IPS-15b (cell line): ENCODE measurements around the gene UCN3.

Experiments used
- H3K27me3 ChIP-seq: one replicate; pipeline ENCODE4 v1.6.1; 2013; ENCODE audit warnings: low read length; ENCODE audit not compliant: control insufficient read depth, insufficient read depth
- H3K36me3 ChIP-seq: one replicate; pipeline ENCODE4 v1.6.1; 2013; ENCODE audit warnings: low read length; ENCODE audit not compliant: control insufficient read depth, insufficient read depth
- H3K4me1 ChIP-seq: one replicate; pipeline ENCODE4 v1.6.1; 2013; ENCODE audit warnings: mild to moderate bottlenecking, low read length; ENCODE audit not compliant: control insufficient read depth, insufficient read depth
- H3K4me3 ChIP-seq: one replicate; pipeline ENCODE4 v1.5.1; 2013; ENCODE audit warnings: low read depth, low read length
- H3K9ac ChIP-seq: one replicate; pipeline ENCODE4 v1.6.1; 2013; ENCODE audit warnings: low read depth, mild to moderate bottlenecking, low read length
- H3K9me3 ChIP-seq: one replicate; pipeline ENCODE4 v1.6.1; 2013; ENCODE audit warnings: mild to moderate bottlenecking, low read length; ENCODE audit not compliant: control insufficient read depth, insufficient read depth

UCN3 gene

DNA sequence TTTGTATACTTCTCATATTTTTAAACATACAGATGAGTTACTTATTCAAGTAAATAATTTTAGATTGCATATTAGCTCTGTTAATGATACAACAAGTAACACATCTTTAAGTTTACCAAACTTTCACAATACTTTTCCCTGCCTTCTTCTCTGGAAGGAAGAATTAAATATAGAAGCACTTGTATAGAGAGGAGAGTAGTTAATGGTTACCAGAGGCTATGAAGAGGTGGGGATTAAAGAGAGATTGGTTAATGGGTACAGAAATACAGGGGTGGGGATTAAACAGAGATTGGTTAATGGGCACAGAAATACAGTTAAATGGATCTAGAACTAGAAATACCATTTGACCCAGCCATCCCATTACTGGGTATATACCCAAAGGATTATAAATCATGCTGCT is 20.0 kb upstream of the UCN3 start:
- Histone ChIP-seq H3K27me3 (no peaks in the 10 kb centered on the region), H3K4me3 (no peak overlapping the region), H3K9ac (no peak overlapping the region), H3K4me1 (no peaks in the 10 kb centered on the region), H3K9me3 (no peaks in the 10 kb centered on the region), H3K36me3 (no peaks in the 10 kb centered on the region)

DNA sequence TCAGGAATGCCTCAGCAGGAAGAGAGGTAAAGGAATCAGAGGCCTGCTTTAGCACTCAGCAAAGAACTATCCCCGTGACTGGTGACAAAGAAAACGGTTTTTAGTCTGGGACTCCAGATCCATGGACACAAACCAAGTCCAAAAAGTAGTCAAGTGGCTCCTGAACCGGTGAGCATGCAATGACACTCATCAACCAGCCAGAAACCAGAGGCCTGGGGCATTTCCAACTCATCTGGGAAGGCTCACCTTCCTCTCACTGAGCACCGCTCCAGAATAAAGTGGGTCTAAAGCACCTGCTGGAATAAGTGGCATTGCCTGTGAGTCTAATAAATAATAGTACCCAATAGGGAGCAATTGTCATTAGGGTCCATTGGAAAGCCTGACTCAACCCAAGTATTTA is 17.9 kb upstream of the UCN3 start:
- H3K27me3 ChIP-seq: no peaks in the 10 kb centered on the region
- no peak overlapping the region for H3K9ac ChIP-seq
- H3K4me1 ChIP-seq: no peaks in the 10 kb centered on the region
- no peak overlapping the region for H3K4me3 ChIP-seq
- H3K9me3 ChIP-seq: no peaks in the 10 kb centered on the region
- H3K36me3 ChIP-seq: no peaks in the 10 kb centered on the region

DNA sequence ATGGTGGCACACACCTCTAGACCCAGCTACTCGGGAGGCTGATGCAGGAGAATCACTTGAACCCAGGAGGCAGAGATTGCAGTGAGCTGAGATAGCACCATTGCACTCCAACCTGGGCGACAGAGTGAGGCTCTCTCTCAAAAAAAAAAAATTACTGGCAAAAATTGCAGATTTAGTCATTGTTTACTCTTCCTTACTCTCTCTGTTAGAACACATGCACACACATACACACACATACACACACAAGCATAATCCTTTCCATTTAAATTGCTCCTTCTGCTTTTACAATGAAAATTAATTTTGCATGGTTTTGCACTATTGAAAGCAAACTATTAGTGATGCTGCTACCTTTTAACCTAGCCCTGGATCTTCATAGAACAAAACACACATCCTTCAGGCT is 15.4 kb upstream of the UCN3 start:
- Histone ChIP-seq H3K27me3 (no peaks in the 10 kb centered on the region), H3K9ac (no peak overlapping the region), H3K9me3 (no peaks in the 10 kb centered on the region), H3K4me3 (no peak overlapping the region), H3K36me3 (no peaks in the 10 kb centered on the region), H3K4me1 (no peaks in the 10 kb centered on the region)

DNA sequence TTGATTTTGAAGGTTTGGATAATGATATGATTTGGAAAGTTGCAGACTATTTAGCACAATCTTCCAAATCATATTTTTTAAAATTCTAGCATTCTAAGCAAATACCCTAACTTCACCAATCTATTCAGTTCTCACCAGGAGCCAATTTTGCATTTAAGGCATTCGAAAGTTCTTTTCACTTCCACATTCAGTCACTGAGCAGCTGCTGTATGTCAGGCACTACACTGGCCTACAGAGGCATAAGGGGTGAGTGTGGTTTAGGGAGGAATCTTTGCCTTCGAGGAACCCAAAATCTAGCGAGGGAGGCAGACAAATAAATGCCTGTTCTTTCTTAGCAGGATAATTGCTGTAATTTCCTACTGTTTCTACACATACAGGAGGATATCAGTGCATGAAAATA is 10.7 kb upstream of the UCN3 start:
- no peaks in the 10 kb centered on the region for H3K36me3 ChIP-seq
- no peak overlapping the region for H3K4me3 ChIP-seq
- no peaks in the 10 kb centered on the region for H3K4me1 ChIP-seq
- H3K9me3 ChIP-seq: no peaks in the 10 kb centered on the region
- H3K9ac ChIP-seq: no peak overlapping the region
- H3K27me3 ChIP-seq: no peaks in the 10 kb centered on the region

DNA sequence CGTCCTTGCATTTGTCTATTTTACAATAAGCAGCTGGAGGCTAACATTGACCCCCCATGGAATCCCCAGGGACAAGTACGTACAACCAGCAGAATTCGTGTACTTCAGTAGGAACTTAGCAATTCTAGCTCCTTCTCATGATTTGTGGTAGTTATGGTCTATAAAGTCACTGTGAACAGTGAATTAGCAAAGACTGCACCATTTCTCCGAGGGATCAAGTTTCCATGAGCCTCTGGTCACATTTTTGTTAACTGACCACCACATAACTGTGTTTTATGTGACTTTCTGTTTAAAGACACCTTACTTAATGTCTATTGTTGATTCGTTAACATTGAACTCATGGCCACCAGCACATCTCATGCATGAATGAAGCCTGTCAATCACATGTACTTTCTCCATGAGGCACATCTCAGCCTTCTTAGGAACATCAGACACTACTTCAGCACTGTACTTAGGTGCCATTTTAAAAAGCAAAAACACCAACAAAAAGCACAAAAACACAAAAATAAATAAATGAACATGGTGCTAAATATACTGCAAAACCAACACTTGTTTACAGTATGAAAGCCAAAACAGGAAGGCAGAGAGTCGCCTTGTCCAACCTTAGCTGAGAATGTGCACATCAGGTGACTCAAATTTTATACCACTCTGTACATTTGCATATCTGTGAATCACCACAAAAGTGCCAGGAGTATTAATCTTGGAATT is 9.0 kb upstream of the UCN3 start:
- Histone ChIP-seq H3K9me3 (no peaks in the 10 kb centered on the region), H3K27me3 (no peaks in the 10 kb centered on the region), H3K9ac (no peak overlapping the region), H3K36me3 (no peaks in the 10 kb centered on the region), H3K4me3 (no peak overlapping the region), H3K4me1 (no peaks in the 10 kb centered on the region)

DNA sequence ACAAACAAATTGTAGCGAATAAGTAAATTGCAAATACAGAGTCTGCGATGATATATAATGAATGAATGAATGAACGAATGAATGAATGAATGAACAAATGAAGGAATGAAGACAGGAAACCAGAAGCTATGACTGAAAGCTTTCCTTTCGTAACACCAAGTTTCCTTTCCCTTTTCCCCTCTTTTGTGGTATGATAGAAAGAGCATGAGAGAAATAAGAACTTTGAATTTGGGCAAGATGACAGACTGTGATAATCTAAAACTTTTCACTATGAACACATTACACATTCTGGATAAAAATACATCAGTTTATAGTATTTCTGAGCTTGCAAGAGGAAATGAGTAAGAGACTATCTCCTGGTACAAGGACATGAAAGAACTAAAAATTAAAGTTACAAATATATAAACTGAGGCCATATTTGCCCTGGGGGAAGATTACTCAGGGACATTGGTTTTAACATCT is 8.4 kb upstream of the UCN3 start:
- no peaks in the 10 kb centered on the region for H3K27me3 ChIP-seq
- H3K4me1 ChIP-seq: no peaks in the 10 kb centered on the region
- no peak overlapping the region for H3K9ac ChIP-seq
- H3K4me3 ChIP-seq: no peak overlapping the region
- H3K36me3 ChIP-seq: no peaks in the 10 kb centered on the region
- no peaks in the 10 kb centered on the region for H3K9me3 ChIP-seq

DNA sequence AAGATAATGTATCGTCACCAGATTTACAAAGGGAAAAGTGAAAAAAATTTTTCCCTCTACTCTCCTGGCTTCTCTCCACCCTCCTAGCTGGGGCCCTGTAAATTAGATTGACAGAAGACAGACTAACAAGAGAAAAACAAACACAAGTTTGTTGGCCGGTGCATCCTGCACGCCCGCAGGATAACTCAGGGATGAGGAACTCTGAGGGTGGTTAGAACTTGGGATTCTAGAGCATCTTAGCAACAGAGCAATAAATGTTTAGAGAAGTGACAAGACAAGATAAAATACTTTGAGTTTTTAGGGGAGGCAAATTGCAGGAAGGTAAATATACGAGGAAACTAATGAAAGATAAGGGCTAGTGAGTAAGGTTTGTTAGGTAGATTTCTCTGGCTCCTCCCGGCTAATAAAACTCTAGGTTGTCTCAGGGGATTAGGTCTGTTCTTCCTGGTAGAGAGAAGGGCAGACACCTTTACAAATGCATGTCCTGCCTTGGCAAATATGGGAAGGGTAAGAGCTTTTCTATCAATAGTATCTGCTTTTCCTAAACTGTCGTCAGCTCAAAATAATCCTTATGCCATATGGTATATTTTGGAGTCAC is 4.3 kb upstream of the UCN3 start:
- Histone ChIP-seq H3K9ac (no peak overlapping the region), H3K27me3 (no peaks in the 10 kb centered on the region)

DNA sequence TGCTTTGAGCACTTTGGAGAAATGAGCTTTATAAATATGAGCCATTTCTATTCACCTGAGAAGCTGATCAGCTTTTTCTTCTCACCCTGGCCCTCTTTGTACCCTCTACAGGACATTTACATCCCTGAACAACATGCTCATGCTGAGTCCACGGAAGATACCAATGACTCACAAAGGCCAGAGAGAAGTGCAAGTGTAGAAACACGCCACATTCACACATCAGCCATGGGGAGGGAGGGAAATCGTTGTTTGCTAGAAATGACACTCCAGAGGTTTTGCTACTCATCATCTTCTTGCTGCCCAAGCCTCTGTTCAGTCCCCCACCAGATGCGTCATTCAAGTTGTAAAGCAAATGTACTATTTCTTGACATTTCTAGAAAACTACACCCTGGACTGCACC is 2.8 kb upstream of the UCN3 start:
- no peak overlapping the region for H3K9ac ChIP-seq
- no peaks in the 10 kb centered on the region for H3K4me1 ChIP-seq
- H3K4me3 ChIP-seq: no peak overlapping the region
- no peaks in the 10 kb centered on the region for H3K36me3 ChIP-seq
- H3K9me3 ChIP-seq: no peaks in the 10 kb centered on the region
- H3K27me3 ChIP-seq: no peaks in the 10 kb centered on the region

More for the DNA sequence above, 4.3 kb upstream of the UCN3 start:
- Histone ChIP-seq H3K4me1 (no peaks in the 10 kb centered on the region), H3K4me3 (no peak overlapping the region), H3K36me3 (no peaks in the 10 kb centered on the region), H3K9me3 (no peaks in the 10 kb centered on the region)

DNA sequence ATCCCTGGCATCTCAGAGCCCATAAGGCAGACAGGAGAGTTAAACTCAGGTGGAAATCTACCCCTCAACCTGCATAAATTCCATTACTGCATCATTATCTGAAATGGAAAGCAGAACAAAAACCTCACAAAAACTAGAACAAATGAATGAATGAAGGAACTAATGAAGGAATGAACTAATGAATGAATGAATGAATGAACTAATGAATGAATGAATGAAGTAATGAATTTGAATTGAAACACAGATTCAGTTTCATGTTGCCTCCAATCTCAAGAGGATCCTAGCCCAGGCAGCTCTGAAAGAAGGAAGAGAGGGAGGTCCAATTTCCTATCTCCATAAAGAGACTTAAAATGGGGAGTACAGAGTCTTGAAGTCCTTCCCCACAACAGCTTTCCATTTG is 1.9 kb upstream of the UCN3 start:
- Histone ChIP-seq H3K9ac (no peak overlapping the region), H3K36me3 (no peaks in the 10 kb centered on the region), H3K4me1 (no peaks in the 10 kb centered on the region), H3K9me3 (no peaks in the 10 kb centered on the region), H3K27me3 (no peaks in the 10 kb centered on the region), H3K4me3 (no peak overlapping the region)

DNA sequence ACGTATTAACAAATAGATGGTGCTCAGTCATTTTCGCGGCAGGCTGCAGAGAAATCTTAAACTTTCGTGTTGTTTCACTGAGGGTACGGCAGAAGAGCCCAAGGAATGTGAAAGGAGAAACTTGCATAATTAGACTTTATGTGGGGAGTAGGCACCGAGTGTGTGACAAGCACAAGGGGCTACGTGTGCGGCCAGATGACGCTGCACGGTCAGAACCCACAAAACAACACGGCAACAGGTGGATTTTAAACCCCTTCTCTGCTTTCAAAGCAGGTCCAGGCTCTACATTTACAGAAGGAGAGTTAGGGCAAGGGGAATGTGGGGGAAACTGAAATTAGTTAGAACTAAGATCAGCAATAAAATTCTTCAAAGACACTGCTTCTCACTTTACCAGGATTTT is 392 bp upstream of the UCN3 start:
- Histone ChIP-seq H3K4me1 (no peaks in the 10 kb centered on the region), H3K4me3 (no peak overlapping the region), H3K27me3 (no peaks in the 10 kb centered on the region), H3K36me3 (no peaks in the 10 kb centered on the region), H3K9ac (no peak overlapping the region), H3K9me3 (no peaks in the 10 kb centered on the region)

DNA sequence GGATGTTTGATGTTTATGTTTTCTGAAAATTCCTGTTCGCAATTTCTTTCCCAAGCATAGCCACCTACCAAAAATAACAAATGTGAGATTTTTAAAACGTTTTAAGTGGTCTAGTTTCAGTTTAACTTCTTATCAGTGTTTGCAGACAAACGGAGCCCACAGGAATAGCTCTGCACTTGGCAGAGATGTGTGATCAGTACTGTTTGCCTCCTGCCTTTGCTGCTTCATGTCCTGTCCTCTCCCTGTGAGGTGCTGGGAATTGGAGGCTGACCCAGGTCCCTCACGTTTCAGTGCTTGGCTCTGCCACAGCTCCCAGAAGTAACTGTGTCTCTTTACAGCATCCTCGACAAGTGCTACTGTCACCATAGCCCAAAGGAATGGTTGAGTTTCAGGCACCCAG is 1.2 kb downstream of the UCN3 start:
- Histone ChIP-seq H3K27me3 (no peaks in the 10 kb centered on the region), H3K36me3 (no peaks in the 10 kb centered on the region), H3K9me3 (no peaks in the 10 kb centered on the region), H3K4me3 (no peak overlapping the region), H3K4me1 (no peaks in the 10 kb centered on the region), H3K9ac (no peak overlapping the region)

DNA sequence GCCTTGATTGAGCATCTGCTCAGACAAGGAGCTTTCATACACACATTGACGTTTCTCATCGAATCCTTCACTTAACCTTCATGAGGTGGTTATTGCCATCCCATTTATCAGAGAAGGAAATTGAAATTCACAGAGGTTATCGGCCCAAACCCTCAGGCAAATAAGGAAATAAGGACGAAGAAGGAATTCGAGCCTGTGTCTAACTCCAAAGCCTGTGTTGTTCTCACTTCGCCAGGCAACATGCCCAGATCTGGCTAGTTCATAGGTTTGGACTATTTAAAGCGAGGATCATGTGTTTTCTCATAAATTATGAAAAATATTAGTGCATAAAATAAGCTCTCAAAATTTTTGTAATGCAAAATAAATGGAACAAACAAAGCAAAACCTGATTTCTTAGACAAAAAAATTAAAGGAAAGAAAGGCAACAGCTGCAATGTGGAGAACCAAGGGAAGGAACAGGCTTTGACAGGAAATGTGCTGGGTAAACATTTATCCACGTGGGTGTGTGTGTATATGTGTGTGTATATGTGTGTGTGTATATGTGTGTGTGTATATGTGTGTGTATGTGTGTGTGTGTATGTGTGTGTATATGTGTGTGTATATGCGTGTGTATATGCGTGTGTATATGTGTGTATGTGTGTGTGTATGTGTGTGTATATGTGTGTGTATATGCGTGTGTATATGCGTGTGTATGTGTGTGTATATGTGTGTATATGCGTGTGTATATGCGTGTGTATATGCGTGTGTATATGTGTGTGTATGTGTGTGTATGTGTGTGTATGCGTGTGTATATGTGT is 4.8 kb downstream of the UCN3 start:
- H3K9ac ChIP-seq: no peak overlapping the region

More for the DNA sequence above, 4.8 kb downstream of the UCN3 start:
- H3K9me3 ChIP-seq: no peaks in the 10 kb centered on the region
- no peaks in the 10 kb centered on the region for H3K36me3 ChIP-seq
- no peaks in the 10 kb centered on the region for H3K4me1 ChIP-seq
- H3K4me3 ChIP-seq: no peak overlapping the region
- H3K27me3 ChIP-seq: no peaks in the 10 kb centered on the region
